B cell (primary cell): ENCODE measurements around the gene TENM4. TPM values are rescaled to one million over a fixed set of nuclear protein-coding genes. Genes with fewer than 3 reads are reported as not detected.

ENCODE experiments used
- ATAC-seq: fragments of 200-7000 bp; cut with Tn5 transposase; one replicate; pipeline ENCODE4 v1.10.0; 2021; ENCODE audit warnings: low read depth, mild to moderate bottlenecking, moderate number of reproducible peaks, moderate library complexity
- CTCF ChIA-PET: fragments of 350-600 bp; sonication (Branson Sonifier 250); formaldehyde crosslinking; loops from one replicate; lab custom pipeline; 2021; ENCODE audit warnings: antibody characterized with exemption, inconsistent platforms; lab: Charles Lee
- POLR2A ChIA-PET: fragments of 350-600 bp; sonication (Branson Sonifier 250); formaldehyde crosslinking; loops from one replicate; lab custom pipeline; 2021; ENCODE audit warnings: antibody characterized with exemption; lab: Charles Lee
- DNase-seq: peaks from one replicate; pipeline ENCODE4 v3.0.0; 2013
- H2AFZ ChIP-seq: 2 replicates; pipeline ENCODE4 v1.6.1; 2012; ENCODE audit warnings: mild to moderate bottlenecking, low read depth, low read length; ENCODE audit not compliant: insufficient read depth, poor library complexity, severe bottlenecking
- H3K27ac ChIP-seq, 2 donors: 1 replicate in 1 of 2; 2 replicates in 1 of 2; pipeline ENCODE4 v1.5.1; 2012 to 2013; ENCODE audit warnings: low read length in 2 of 2, mild to moderate bottlenecking in 2 of 2, moderate library complexity in 1 of 2
- H3K27me3 ChIP-seq, 4 experiments: fragments of 200-600 bp in 1 of 4; sonication (generic) in 1 of 4; replicated peaks in 1 of 4; 1 replicate in 2 of 4; 2 replicates in 2 of 4; pipeline versions ENCODE4 v1.6.1 to v1.7.0; 2013 to 2016; ENCODE audit warnings: low read length in 3 of 4, mild to moderate bottlenecking in 2 of 4, mixed read lengths in 1 of 4, moderate library complexity in 1 of 4; ENCODE audit not compliant: insufficient read depth in 4 of 4, control insufficient read depth in 3 of 4; ENCODE audit errors: control extremely low read depth in 1 of 4
- H3K36me3 ChIP-seq, 2 experiments: replicated peaks in 1 of 2; 1 replicate in 1 of 2; 2 replicates in 1 of 2; pipeline versions ENCODE4 v1.6.1 to v1.7.1; 2013; ENCODE audit warnings: low read length in 1 of 2; ENCODE audit not compliant: insufficient read depth in 2 of 2, control insufficient read depth in 1 of 2; ENCODE audit errors: control extremely low read depth in 1 of 2, extremely low read depth in 1 of 2
- H3K4me1 ChIP-seq, 2 donors: fragments of 200-600 bp in 1 of 2; sonication (generic) in 1 of 2; 1 replicate in 1 of 2; 2 replicates in 1 of 2; pipeline versions ENCODE4 v1.5.1 to v1.6.1; 2013 to 2017; ENCODE audit warnings: low read length in 2 of 2; ENCODE audit not compliant: control insufficient read depth in 2 of 2, insufficient read depth in 2 of 2
- H3K4me2 ChIP-seq: replicated peaks from 2 replicates; pipeline ENCODE3; 2012; ENCODE audit warnings: mild to moderate bottlenecking, low read depth, low read length; ENCODE audit not compliant: poor library complexity, severe bottlenecking
- H3K4me3 ChIP-seq, 5 experiments: fragments of 200-600 bp in 1 of 5; sonication (generic) in 1 of 5; 1 replicate in 3 of 5; 2 replicates in 2 of 5; pipeline versions ENCODE4 v1.5.1 to v1.7.0; 2011 to 2016; ENCODE audit warnings: low read length in 4 of 5, mild to moderate bottlenecking in 4 of 5, low read depth in 2 of 5, control low read depth in 1 of 5, moderate library complexity in 1 of 5; ENCODE audit not compliant: insufficient read depth in 1 of 5; ENCODE audit errors: control extremely low read depth in 1 of 5, extremely low read depth in 1 of 5
- H3K79me2 ChIP-seq: fragments of 200-600 bp; sonication (generic); one replicate; pipeline ENCODE4 v1.6.0; 2016; ENCODE audit warnings: low read length; ENCODE audit not compliant: control insufficient read depth, insufficient read depth
- H3K9ac ChIP-seq: fragments of 200-600 bp; sonication (generic); 2 replicates; pipeline ENCODE4 v1.6.1; 2017; ENCODE audit warnings: mild to moderate bottlenecking, low read length, moderate library complexity
- H3K9me3 ChIP-seq, 3 donors: one replicate each; pipeline versions ENCODE4 v1.6.1 to v1.7.1; 2013; ENCODE audit warnings: low read length in 2 of 3; ENCODE audit not compliant: control insufficient read depth in 2 of 3, insufficient read depth in 1 of 3; ENCODE audit errors: control extremely low read depth in 1 of 3
- H4K20me1 ChIP-seq: 2 replicates; pipeline ENCODE4 v1.6.0; 2012; ENCODE audit warnings: mild to moderate bottlenecking, low read length; ENCODE audit not compliant: insufficient read depth, control insufficient read depth, poor library complexity, severe bottlenecking
- H3K27ac Mint-ChIP-seq: one replicate; pipeline ENCODE4 v1.8.0; 2021; ENCODE audit warnings: mixed read lengths
- H3K27me3 Mint-ChIP-seq: one replicate; pipeline ENCODE4 v1.8.0; 2021; ENCODE audit warnings: mixed read lengths
- H3K4me1 Mint-ChIP-seq: one replicate; pipeline ENCODE4 v1.8.0; 2021; ENCODE audit warnings: mixed read lengths
- H3K4me3 Mint-ChIP-seq: one replicate; pipeline ENCODE4 v1.8.0; 2021; ENCODE audit warnings: mixed read lengths
- H3K9me3 Mint-ChIP-seq: one replicate; pipeline ENCODE4 v1.8.0; 2022; ENCODE audit warnings: mixed read lengths; ENCODE audit not compliant: insufficient read depth
- CTCF ChIP-seq: fragments of 200-600 bp; IDR thresholded peaks from one replicate; pipeline ENCODE4 v1.8.0; 2022; ENCODE audit warnings: antibody characterized with exemption, mild to moderate bottlenecking
- EZH2 ChIP-seq: IDR thresholded peaks from 2 replicates; pipeline ENCODE4 v1.6.1; 2012; ENCODE audit warnings: borderline replicate concordance, low read depth, mild to moderate bottlenecking, moderate library complexity, low read length; ENCODE audit not compliant: insufficient read depth, poor library complexity, severe bottlenecking
- WGBS: methylation state at CpG from one replicate; pipeline ENCODE4 v1.1.5; 2013; ENCODE audit warnings: missing lambda C conversion rate; ENCODE audit not compliant: insufficient coverage; 5-methylcytosine and 5-hydroxymethylcytosine counted together
- intact Hi-C: fragments of 100-400 bp; cut with micrococcal nuclease; formaldehyde crosslinking; loops from one replicate; pipeline ENCODE4 v1.10.0; 2022
- polyA plus RNA-seq: library from polyadenylated mRNA; depleted of rRNA; stranded (reverse); fragments of >200 nt; gene quantifications from 2 replicates; pipeline ENCODE4 v1.2.3, GENCODE V29; 2012
- total RNA-seq, 2 donors: library from RNA; stranded (reverse); fragments of 120-200 nt in 1 of 2; gene quantifications; 1 replicate in 1 of 2; 2 replicates in 1 of 2; pipeline versions ENCODE4 v1.2.3 to v1.2.4, GENCODE V29; 2013 to 2022

Gene TENM4
- total and polyA plus RNA-seq, 2 donors (not counting 1 experiment from before 2014, with no cell fraction given), result 0.09 to 5.7 TPM

GRCh38 chr11:79287952-79288351, 152.9 kb downstream of the TENM4 start:
- Mint-ChIP-seq H3K27me3 (peaks cover 3% of the 10 kb centered on the region), H3K4me3 (no peak overlapping the region), H3K4me1 (no peaks in the 10 kb centered on the region), H3K9me3 (peaks cover 4% of the 10 kb centered on the region), H3K27ac (no peak overlapping the region)
- Histone ChIP-seq H2AFZ (no peak overlapping the region), H3K9me3 (no peaks in the 10 kb centered on the region), H3K36me3 (no peaks in the 10 kb centered on the region), H3K27me3 (peaks cover 0 to 2% (median 0%) of the 10 kb centered on the region in 4 experiments), H3K9ac (no peak overlapping the region), H4K20me1 (no peaks in the 10 kb centered on the region), H3K27ac (no peak overlapping the region), H3K79me2 (no peaks in the 10 kb centered on the region), H3K4me1 (no peaks in the 10 kb centered on the region), H3K4me2 (no peak overlapping the region), H3K4me3 (no peak overlapping the region)
- no peak for ATAC-seq
- POLR2A ChIA-PET, result no interaction called here
- intact Hi-C loops, result no loop called here
- no peak for DNase-seq
- no peak for TF ChIP-seq CTCF
- no peak for TF ChIP-seq EZH2
- CTCF ChIA-PET, result no interaction called here

GRCh38 chr11:79285756-79286155, 155.1 kb downstream of the TENM4 start:
- Histone ChIP-seq H3K4me1 (no peaks in the 10 kb centered on the region), H3K79me2 (no peaks in the 10 kb centered on the region), H2AFZ (no peak overlapping the region), H3K9me3 (peaks cover 0 to 3% (median 0%) of the 10 kb centered on the region in 3 donors), H4K20me1 (no peaks in the 10 kb centered on the region), H3K27ac (no peak overlapping the region), H3K4me3 (no peak overlapping the region), H3K36me3 (no peaks in the 10 kb centered on the region), H3K27me3 (no peaks in the 10 kb centered on the region), H3K9ac (no peak overlapping the region), H3K4me2 (no peak overlapping the region)
- intact Hi-C loops, result no loop called here
- Mint-ChIP-seq H3K27me3 (no peaks in the 10 kb centered on the region), H3K9me3 (peaks cover 4% of the 10 kb centered on the region), H3K27ac (no peak overlapping the region), H3K4me3 (no peak overlapping the region), H3K4me1 (no peaks in the 10 kb centered on the region)
- ChIA-PET POLR2A (no interaction called here), CTCF (no interaction called here)
- WGBS, result 100% methylated on average over 1 of the region's 2 CpGs
- TF ChIP-seq EZH2 (no peak), CTCF (no peak)
- ATAC-seq (no peak), DNase-seq (no peak)
